GM18909 (cell line): ENCODE data around the gene ARHGAP36.

Source experiments
- ATAC-seq: cut with Tn5 transposase; IDR thresholded peaks from one replicate; pipeline ENCODE4 v1.9.1; 2021; ENCODE audit warnings: mild to moderate bottlenecking; ENCODE audit not compliant: unreplicated experiment, poor library complexity

ARHGAP36 gene

DNA sequence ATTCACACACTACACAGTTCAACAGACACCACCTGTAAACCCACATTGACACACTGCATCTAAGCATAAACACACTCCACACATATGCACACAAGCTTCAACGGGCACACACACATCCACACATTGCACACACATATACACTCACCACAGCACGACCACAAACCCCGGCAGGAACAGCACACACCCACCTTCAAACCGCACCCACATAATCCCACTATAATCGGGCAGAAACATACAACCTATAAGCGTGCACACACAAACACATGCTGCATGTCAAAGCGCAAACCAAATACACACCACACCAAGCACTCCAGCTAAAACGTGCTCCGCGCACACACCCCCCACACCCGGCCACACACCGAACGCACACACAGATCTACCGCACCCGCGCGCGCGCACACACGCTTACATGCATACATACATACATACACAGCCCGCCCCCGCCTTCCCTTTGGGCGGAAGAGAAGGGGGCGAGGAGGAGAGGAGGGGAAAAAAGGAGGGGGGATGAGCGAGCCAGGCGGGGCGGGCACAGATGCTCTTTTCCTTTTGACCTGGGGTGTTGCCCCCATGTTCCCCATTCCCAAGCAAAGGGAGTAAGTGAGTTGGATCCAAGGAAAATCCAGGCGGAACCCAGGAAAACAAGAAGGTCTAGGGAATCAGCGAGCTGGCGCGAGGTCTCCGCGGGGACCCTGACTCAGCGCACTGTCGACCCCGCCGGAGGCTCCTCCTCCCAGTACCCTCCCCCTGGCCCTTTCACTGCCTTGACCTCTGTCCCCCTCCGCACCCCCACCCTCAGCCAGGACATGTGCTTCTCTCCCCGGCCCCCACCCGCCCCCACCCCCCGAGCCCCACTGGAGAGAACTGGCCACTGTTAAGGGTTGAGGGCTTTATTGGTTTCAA lies 9.9 kb downstream of the ARHGAP36 start:
- ATAC-seq = no peak

DNA sequence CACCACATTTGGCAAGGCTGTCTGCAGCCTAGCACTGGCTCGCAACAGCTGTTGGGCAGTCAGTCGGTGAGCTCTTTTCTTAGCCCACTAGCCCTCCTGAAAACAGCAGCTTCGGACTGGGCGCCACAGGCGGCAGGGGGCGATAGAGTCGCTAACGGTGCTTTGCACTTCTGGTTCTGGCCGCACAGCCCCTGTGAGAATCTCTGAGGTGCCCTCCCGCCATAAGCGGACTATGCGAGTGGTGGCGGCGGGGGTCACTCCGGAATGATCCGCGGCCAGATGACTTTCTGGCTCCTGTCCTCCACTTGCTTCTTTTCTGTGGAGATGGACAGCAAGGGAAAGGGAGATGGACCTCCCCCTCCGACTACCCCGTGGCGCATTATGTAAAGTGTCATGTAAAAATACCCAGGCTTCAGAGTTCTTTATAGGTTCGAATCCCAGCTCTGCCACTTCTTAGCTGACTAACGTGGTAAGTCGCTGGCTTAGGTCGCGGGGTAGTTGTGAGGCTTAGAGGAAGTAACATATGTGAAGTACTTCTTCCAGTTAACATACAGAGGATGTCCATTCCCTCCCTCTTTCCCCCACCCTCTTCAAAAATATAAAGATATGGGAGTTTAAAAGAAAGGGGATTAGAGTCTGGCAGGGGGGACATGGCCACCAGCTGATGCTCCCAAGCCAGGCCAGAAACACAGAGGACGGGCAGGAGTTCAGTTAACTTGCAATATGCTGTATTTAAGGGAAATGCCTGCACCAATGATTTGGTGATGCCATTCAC lies 11.0 kb downstream of the ARHGAP36 start:
- ATAC-seq = peak; percentile 75

DNA sequence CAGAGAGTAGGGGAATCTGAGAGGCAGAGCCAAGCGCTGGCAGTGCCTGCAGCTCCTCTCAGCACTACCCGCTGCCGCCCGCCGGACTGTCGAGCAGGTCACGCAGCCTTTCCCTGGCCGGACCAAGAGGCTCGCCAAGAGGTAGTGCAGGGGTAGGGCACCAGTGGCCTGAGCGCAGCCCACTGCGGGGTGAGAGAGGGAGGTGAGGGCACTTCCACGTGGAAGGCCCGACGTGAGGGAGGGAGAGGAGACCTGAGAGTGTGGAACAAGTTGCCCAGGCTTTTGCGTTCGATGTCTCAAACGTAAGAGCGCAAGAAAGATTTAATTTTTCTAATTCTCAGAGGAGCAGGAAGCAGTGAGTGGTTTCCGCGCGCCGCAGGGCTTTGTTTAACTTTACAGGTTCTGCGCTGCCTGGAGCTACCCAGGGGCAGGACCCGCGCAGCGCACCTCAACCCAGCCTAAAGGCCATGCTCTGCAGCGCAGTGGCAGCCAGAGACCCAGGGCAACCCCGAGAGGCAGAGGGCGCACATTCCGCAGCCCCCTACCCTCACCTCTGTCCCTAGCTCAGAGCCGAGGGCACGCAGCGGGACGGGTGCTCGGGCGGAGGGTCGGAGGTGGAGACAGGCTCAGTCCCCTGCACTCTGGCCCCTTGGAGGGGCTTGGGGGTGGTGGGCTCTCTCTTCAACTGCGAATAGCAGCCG lies 14.9 kb downstream of the ARHGAP36 start:
- no peak for ATAC-seq

DNA sequence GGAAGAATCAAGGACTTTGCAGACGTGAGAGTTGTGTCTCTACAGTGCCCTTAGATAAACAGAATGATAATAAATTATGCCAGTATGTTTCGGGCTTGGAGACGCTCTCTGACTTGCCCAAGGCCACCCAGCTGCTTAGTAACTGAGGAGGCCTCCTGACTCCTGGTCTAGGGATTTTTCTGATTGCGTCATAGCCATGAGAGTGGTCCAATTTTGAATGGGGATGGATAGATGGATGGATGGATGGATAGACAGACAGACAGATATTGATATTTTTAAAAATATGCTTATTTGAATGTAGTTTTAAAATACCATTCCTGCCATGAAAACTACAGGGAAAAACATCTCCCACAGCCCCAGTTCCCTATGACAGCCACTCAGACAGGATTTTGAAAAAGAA lies 15.5 kb downstream of the ARHGAP36 start:
- no peak for ATAC-seq

GRCh38 chrX:131081772-131082740 lies 23.9 kb downstream of the ARHGAP36 start:
- no peak for ATAC-seq

DNA sequence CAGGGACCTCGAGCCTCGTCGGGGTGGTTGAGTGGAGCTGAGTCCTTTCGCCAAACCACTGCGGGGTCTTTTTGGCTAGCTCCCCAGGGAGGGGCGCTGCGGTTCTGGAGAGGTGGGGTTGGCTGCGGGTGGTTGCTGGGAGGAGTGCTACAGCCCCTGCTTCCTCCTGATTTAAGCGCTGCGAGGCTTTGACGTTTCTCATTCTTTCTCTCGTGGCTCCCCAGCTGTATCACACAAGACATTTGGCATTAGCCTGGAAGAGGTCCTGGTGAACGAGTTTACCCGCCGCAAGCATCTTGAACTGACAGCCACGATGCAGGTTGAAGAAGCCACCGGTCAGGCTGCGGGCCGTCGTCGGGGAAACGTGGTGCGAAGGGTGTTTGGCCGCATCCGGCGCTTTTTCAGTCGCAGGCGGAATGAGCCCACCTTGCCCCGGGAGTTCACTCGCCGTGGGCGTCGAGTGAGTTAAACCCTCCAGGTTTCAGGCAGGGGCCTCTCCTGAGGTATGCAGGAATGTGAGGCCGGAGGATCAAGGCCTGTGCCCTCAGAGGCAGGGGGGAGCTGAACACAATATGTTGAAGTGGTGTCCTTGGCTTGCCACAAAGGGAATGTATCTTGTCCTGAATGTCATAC lies 25.5 kb downstream of the ARHGAP36 start:
- no peak for ATAC-seq

- no peak for ATAC-seq
Measured at GRCh38 chrX:131084145-131084544, 26.0 kb downstream of the ARHGAP36 start.

DNA sequence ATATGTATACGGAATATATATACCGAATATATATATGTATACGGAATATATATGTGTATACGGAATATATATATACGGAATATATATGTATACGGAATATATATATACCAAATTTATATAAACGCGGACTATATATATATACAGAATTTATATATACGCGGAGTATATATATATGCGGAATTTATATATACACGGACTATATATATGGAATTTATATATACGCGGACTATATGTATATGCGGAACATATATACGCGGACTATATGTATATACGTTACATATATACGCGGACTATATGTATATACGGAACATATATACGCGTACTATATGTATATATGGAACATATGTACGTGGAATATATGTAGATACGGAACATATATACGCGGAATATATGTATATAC lies 78.6 kb downstream of the ARHGAP36 start:
- no peak for ATAC-seq

DNA sequence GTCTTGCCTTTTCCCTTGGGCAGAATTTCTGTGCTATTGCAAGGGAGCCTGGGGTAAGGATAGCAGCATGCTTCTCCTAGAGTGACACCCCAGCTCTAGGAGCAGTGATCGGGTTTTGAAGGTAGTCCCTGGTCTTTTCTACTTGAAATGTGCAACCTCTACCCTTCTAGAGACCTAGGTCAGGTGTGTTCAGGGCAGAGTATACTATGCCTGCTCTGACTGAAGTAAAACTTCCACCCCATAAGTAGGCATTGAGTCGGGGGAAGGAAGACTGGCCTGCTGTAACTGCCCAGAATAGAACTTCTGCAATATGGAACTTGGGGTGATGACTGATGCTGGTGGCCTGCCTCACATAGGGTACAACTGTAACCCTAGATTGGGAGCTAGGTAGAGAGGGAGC lies 80.9 kb downstream of the ARHGAP36 start:
- no peak for ATAC-seq
